ENCODE data around the gene BAG3.

The BAG3 gene

GRCh38 chr10:119625570-119626280 is 25.5 kb upstream of the BAG3 start:
- H3K4me3 ChIP-seq (replicated peaks in 1 of 2; ENCODE audit: low read depth in 2 of 2, low read length in 2 of 2) = no peak overlapping the region
- TF ChIP-seq, protein P1, sequence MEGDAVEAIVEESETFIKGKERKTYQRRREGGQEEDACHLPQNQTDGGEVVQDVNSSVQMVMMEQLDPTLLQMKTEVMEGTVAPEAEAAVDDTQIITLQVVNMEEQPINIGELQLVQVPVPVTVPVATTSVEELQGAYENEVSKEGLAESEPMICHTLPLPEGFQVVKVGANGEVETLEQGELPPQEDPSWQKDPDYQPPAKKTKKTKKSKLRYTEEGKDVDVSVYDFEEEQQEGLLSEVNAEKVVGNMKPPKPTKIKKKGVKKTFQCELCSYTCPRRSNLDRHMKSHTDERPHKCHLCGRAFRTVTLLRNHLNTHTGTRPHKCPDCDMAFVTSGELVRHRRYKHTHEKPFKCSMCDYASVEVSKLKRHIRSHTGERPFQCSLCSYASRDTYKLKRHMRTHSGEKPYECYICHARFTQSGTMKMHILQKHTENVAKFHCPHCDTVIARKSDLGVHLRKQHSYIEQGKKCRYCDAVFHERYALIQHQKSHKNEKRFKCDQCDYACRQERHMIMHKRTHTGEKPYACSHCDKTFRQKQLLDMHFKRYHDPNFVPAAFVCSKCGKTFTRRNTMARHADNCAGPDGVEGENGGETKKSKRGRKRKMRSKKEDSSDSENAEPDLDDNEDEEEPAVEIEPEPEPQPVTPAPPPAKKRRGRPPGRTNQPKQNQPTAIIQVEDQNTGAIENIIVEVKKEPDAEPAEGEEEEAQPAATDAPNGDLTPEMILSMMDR (IDR thresholded peaks at IDR 0.05; ENCODE audit: low read depth, low read length) = no peak
- DNase-seq (ENCODE audit: low read depth in 2 of 2) = no peak

GRCh38 chr10:119630300-119630699 is 20.9 kb upstream of the BAG3 start:
- no peak for DNase-seq (ENCODE audit: low read depth in 2 of 2)
- TF ChIP-seq, protein P1 (IDR thresholded peaks at IDR 0.05; ENCODE audit: low read depth, low read length) = no peak
- H3K4me3 ChIP-seq (replicated peaks in 1 of 2; ENCODE audit: low read depth in 2 of 2, low read length in 2 of 2) = no peak overlapping the region

- TF ChIP-seq, protein P1 (IDR thresholded peaks at IDR 0.05; ENCODE audit: low read depth, low read length) = no peak
- no peak overlapping the region for H3K4me3 ChIP-seq (replicated peaks in 1 of 2; ENCODE audit: low read depth in 2 of 2, low read length in 2 of 2)
- no peak for DNase-seq (ENCODE audit: low read depth in 2 of 2)
These were observed 17.5 kb upstream of the BAG3 start for GRCh38 chr10:119633538-119634218.

DNA sequence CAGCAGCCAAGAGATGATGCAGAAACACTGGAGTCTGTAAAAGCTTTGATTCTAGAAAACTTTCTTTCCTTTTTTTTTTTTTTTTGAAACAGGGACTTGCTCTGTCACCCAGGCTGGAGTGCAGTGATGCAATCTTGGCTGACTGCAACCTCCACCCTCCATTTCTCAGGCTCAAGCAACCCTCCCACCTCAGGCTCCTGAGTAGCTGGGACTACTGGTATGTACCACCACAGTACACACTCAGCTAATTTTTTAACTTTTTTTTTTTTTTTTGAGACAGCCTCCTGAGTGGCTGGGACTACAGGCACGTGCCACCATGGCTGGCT is 17.0 kb upstream of the BAG3 start:
- no peak overlapping the region for H3K4me3 ChIP-seq (replicated peaks in 1 of 2; ENCODE audit: low read depth in 2 of 2, low read length in 2 of 2)
- peak; percentile 55 to 62 for DNase-seq (ENCODE audit: low read depth in 2 of 2)
- TF ChIP-seq, protein P1 (IDR thresholded peaks at IDR 0.05; ENCODE audit: low read depth, low read length) = no peak

GRCh38 chr10:119637631-119638030 is 13.5 kb upstream of the BAG3 start:
- H3K4me3 ChIP-seq (replicated peaks in 1 of 2; ENCODE audit: low read depth in 2 of 2, low read length in 2 of 2) = no peak overlapping the region
- TF ChIP-seq, protein P1 (IDR thresholded peaks at IDR 0.05; ENCODE audit: low read depth, low read length) = no peak
- no peak for DNase-seq (ENCODE audit: low read depth in 2 of 2)

- TF ChIP-seq, protein P1 (IDR thresholded peaks at IDR 0.05; ENCODE audit: low read depth, low read length) = no peak
- no peak for DNase-seq (ENCODE audit: low read depth in 2 of 2)
- no peak overlapping the region for H3K4me3 ChIP-seq (replicated peaks in 1 of 2; ENCODE audit: low read depth in 2 of 2, low read length in 2 of 2)
These were observed 12.2 kb upstream of the BAG3 start for GRCh38 chr10:119638982-119639381.

Measured in cardiac fibroblast (primary cell).